GM13976 (cell line): ENCODE results near the gene RAPGEF2.

ENCODE experiments used
- DNase-seq: peaks from one replicate; pipeline ENCODE4 v3.0.0; 2012; ENCODE audit warnings: low spot score
- CTCF ChIP-seq: IDR thresholded peaks from 2 replicates; pipeline ENCODE4 v1.5.1; 2012; ENCODE audit warnings: borderline replicate concordance, mild to moderate bottlenecking; ENCODE audit not compliant: insufficient read depth; ENCODE audit errors: extremely low read depth, missing control alignments, control extremely low read depth
- in situ Hi-C: fragments of 300-500 bp; cut with MboI; formaldehyde crosslinking; loops from one replicate; pipeline ENCODE4 v1.12.0; 2022; ENCODE audit warnings: low sequenced_read_pairs, mixed read lengths, inconsistent platforms; ENCODE audit not compliant: unreplicated experiment

Gene RAPGEF2

GRCh38 chr4:159098482-159099127 lies 4.3 kb upstream of the RAPGEF2 start:
- in situ Hi-C loops: no loop called here
- TF ChIP-seq CTCF: no peak
- DNase-seq: no peak

- in situ Hi-C loops: no loop called here
- no peak for DNase-seq
- no peak for TF ChIP-seq CTCF
Observed at GRCh38 chr4:159101988-159102621, 774 bp upstream of the RAPGEF2 start.

- in situ Hi-C loops: no loop called here
- DNase-seq: peak; percentile 60
- no peak for TF ChIP-seq CTCF
Observed at GRCh38 chr4:159103384-159103990, 608 bp downstream of the RAPGEF2 start.

- DNase-seq: no peak
- no peak for TF ChIP-seq CTCF
- in situ Hi-C loops: no loop called here
Observed at GRCh38 chr4:159104694-159105414, 2.0 kb downstream of the RAPGEF2 start.

- TF ChIP-seq CTCF: no peak
- in situ Hi-C loops: no loop called here
- peak; percentile 63 for DNase-seq
Observed at GRCh38 chr4:159105761-159106243, 2.9 kb downstream of the RAPGEF2 start.

GRCh38 chr4:159106636-159107035 lies 3.8 kb downstream of the RAPGEF2 start:
- TF ChIP-seq CTCF: no peak
- DNase-seq: no peak

More at GRCh38 chr4:159106636-159107035, 3.8 kb downstream of the RAPGEF2 start:
- in situ Hi-C loops: no loop called here
